Vagina (tissue), 2 donors: ENCODE data around the gene CAAP1. TPM values are rescaled to one million over a fixed set of nuclear protein-coding genes. Genes with fewer than 3 reads are reported as not detected.

Experiments
- DNase-seq, 2 donors: peaks; one replicate each; pipeline ENCODE4 v3.0.0-alpha.2; 2017; ENCODE audit errors: extremely low spot score in 2 of 2
- H3K27ac ChIP-seq: fragments of 200-600 bp; sonication (generic); one replicate; pipeline ENCODE4 v1.5.1; 2019
- H3K27me3 ChIP-seq: fragments of 200-600 bp; sonication (generic); one replicate; pipeline ENCODE4 v1.5.1; 2019
- H3K36me3 ChIP-seq, 2 donors: fragments of 200-600 bp; sonication (generic); one replicate each; pipeline ENCODE4 v1.5.1; 2017 to 2019
- H3K4me1 ChIP-seq: fragments of 200-600 bp; sonication (generic); one replicate; pipeline ENCODE4 v1.5.1; 2019
- H3K4me3 ChIP-seq, 2 donors: fragments of 200-600 bp; sonication (generic); 1 replicate in 1 of 2; 2 replicates in 1 of 2; pipeline ENCODE4 v1.5.1; 2016 to 2019
- H3K9me3 ChIP-seq: fragments of 200-600 bp; sonication (generic); one replicate; pipeline ENCODE4 v1.5.1; 2019
- POLR2A ChIP-seq, 2 donors: fragments of 450-650 bp; IDR thresholded peaks; one replicate each; pipeline ENCODE4 v1.6.1; 2017; ENCODE audit warnings: antibody characterized with exemption in 2 of 2, mild to moderate bottlenecking in 2 of 2, moderate library complexity in 2 of 2
- POLR2AphosphoS5 ChIP-seq, 2 donors: sonication (generic); formaldehyde crosslinking; IDR thresholded peaks; one replicate each; pipeline ENCODE4 v1.9.0; 2017; ENCODE audit warnings: antibody characterized with exemption in 2 of 2, mild to moderate bottlenecking in 2 of 2, low read depth in 1 of 2; ENCODE audit not compliant: insufficient read depth in 1 of 2
- intact Hi-C: fragments of 100-400 bp; cut with DNase I; formaldehyde crosslinking; loops from one replicate; pipeline ENCODE4 v1.15.1; 2023
- total RNA-seq: library from RNA; depleted of rRNA; stranded (reverse); fragments of >200 nt; gene quantifications from one replicate; pipeline ENCODE4 v1.2.3, GENCODE V29; 2016
- TF ChIP-seq, protein P1 (sequence below), 3 experiments: fragments of 450-650 bp in 2 of 3; fragments of 200-600 bp in 1 of 3; sonication (generic) in 1 of 3; IDR thresholded peaks; one replicate each; pipeline ENCODE4 v1.5.1; 2017 to 2019; ENCODE audit warnings: antibody characterized with exemption in 3 of 3, mild to moderate bottlenecking in 2 of 3, moderate library complexity in 2 of 3

Gene CAAP1, protein sequence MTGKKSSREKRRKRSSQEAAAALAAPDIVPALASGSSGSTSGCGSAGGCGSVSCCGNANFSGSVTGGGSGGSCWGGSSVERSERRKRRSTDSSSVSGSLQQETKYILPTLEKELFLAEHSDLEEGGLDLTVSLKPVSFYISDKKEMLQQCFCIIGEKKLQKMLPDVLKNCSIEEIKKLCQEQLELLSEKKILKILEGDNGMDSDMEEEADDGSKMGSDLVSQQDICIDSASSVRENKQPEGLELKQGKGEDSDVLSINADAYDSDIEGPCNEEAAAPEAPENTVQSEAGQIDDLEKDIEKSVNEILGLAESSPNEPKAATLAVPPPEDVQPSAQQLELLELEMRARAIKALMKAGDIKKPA
- 10.6 TPM for total RNA-seq

DNA sequence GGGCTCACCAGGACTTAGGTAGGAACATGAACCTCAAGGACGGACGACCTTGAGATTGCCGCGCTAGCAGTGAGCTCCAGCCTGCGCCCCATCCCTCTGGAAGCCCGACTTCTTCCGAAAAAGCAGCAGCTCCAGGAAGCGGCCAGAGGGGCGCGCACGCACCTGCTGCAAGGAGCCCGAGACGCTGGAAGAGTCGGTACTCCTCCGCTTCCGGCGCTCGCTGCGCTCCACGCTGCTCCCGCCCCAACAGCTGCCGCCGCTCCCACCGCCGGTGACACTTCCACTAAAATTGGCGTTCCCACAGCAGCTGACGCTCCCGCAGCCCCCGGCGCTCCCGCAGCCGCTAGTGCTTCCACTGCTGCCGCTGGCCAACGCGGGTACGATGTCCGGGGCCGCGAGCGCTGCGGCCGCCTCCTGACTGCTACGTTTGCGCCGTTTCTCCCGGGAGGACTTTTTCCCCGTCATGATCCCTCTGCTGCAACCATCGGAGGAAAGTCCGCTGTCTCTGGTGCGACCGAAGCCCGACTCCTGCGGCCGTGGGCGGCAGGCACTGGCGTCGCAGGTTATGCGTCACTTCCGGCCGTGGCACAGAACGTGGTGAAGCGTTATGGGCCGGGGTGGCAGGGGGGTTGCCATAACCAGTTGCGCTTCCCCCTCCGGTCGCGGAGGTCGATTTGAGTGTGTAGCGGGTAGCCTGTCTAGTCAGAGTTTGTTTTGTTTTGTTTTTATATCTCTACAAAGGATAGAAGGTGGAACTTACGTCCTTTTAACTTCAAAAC is at the start of gene CAAP1:
CAAP1 (minus strand) TSS at position 552 of the 779 bp plus-strand sequence; CDS start at position 465, 87 bp downstream.
- TF ChIP-seq, protein P1, sequence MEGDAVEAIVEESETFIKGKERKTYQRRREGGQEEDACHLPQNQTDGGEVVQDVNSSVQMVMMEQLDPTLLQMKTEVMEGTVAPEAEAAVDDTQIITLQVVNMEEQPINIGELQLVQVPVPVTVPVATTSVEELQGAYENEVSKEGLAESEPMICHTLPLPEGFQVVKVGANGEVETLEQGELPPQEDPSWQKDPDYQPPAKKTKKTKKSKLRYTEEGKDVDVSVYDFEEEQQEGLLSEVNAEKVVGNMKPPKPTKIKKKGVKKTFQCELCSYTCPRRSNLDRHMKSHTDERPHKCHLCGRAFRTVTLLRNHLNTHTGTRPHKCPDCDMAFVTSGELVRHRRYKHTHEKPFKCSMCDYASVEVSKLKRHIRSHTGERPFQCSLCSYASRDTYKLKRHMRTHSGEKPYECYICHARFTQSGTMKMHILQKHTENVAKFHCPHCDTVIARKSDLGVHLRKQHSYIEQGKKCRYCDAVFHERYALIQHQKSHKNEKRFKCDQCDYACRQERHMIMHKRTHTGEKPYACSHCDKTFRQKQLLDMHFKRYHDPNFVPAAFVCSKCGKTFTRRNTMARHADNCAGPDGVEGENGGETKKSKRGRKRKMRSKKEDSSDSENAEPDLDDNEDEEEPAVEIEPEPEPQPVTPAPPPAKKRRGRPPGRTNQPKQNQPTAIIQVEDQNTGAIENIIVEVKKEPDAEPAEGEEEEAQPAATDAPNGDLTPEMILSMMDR (IDR thresholded peaks at IDR 0.05) = no peak
- no peak for TF ChIP-seq POLR2A (IDR thresholded peaks at IDR 0.05)
- peak; percentile 88 to 91 for TF ChIP-seq POLR2AphosphoS5 (IDR thresholded peaks at IDR 0.05; ENCODE audit: insufficient read depth in 1 of 2, low read depth in 1 of 2)
- H3K27ac ChIP-seq = peak within 1 kb of the TSS; percentile 89
- H3K9me3 ChIP-seq = no peaks in the 10 kb centered on the region
- no peaks in the 10 kb centered on the region for H3K27me3 ChIP-seq
- H3K4me1 ChIP-seq = peaks cover 19% of the 10 kb centered on the region
- peak within 1 kb of the TSS; percentile 84 to 95 for H3K4me3 ChIP-seq
- DNase-seq = peak in 1 of 2 donors; percentile 92
- intact Hi-C loops = loop anchor here (10.0 kb wide), 1 partner anchor 52 kb away; the partner anchor contains the start of gene PLAA
- H3K36me3 ChIP-seq = no peaks in the 10 kb centered on the region

DNA sequence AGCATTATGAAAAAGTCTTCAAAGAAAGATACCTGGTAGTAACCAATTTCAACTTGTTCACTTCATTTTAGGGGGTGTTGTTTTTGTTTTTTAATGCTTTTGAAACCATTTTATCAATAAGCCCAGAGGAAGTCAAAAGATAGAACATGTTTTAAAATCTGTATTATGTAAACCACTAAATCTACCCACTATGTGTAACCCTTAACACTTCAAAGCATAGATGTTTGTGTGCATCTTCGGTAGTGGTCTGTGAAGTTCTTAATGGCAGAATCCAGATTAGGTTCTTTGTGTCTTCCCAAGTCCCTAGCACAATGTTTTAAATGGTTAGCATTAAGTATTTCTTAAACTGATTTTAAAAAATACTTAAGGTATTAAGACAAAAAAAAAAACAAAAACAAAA is 48.2 kb upstream of the CAAP1 start:
- TF ChIP-seq, protein P1 (IDR thresholded peaks at IDR 0.05) = no peak
- no peak for TF ChIP-seq POLR2AphosphoS5 (IDR thresholded peaks at IDR 0.05; ENCODE audit: insufficient read depth in 1 of 2, low read depth in 1 of 2)
- no peak for TF ChIP-seq POLR2A (IDR thresholded peaks at IDR 0.05)
- Histone ChIP-seq H3K36me3 (peaks cover 0 to 3% of the 10 kb centered on the region in 2 donors), H3K27me3 (no peaks in the 10 kb centered on the region), H3K4me3 (no peak overlapping the region), H3K4me1 (peaks cover 42% of the 10 kb centered on the region), H3K9me3 (no peaks in the 10 kb centered on the region), H3K27ac (no peak overlapping the region)
- intact Hi-C loops = loop anchor here (10.0 kb wide), 1 partner anchor 46 kb away; the partner anchor contains the start of gene CAAP1
- no peak for DNase-seq

DNA sequence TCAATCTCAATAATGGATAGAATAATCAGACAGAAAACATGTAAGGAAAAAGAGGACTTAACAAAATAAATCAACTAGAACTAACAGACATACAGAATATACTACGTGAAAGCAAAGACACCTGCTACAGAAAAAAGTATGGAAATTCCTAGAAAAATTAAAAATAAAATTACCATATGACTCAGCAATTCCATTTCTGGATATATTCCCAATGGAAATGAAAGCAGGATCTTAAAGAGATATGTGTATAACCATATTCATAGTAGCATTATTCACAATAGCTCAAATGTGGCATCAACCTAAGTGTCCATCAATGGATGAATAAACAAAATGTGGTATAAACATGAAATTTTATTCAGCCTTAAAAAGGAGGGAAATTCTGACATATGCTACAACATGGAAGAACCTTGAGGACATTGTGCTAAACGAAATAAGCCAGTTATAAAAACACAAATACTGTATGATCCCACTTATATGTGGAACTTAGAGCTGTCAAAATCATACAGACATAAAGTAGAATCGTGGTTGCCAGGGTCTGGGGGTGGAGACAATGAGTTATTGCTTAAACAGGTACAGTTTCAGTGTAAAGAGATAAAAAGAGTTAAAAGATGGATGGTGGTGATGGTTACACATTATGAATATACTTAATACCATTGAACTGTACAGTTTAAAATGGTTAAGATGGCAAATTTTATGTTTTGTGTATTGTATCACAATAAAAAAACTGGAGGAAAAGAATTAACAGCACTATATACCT is 47.5 kb upstream of the CAAP1 start:
- Histone ChIP-seq H3K36me3 (peaks cover 0 to 3% of the 10 kb centered on the region in 2 donors), H3K4me1 (peaks cover 35% of the 10 kb centered on the region), H3K27me3 (no peaks in the 10 kb centered on the region), H3K27ac (no peak overlapping the region), H3K4me3 (no peak overlapping the region), H3K9me3 (no peaks in the 10 kb centered on the region)
- intact Hi-C loops = loop anchor here (10.0 kb wide), 1 partner anchor 45 kb away; the partner anchor contains the start of gene CAAP1
- TF ChIP-seq POLR2AphosphoS5 (IDR thresholded peaks at IDR 0.05; ENCODE audit: insufficient read depth in 1 of 2, low read depth in 1 of 2) = no peak
- no peak for TF ChIP-seq POLR2A (IDR thresholded peaks at IDR 0.05)
- TF ChIP-seq, protein P1 (IDR thresholded peaks at IDR 0.05) = no peak
- DNase-seq = no peak

DNA sequence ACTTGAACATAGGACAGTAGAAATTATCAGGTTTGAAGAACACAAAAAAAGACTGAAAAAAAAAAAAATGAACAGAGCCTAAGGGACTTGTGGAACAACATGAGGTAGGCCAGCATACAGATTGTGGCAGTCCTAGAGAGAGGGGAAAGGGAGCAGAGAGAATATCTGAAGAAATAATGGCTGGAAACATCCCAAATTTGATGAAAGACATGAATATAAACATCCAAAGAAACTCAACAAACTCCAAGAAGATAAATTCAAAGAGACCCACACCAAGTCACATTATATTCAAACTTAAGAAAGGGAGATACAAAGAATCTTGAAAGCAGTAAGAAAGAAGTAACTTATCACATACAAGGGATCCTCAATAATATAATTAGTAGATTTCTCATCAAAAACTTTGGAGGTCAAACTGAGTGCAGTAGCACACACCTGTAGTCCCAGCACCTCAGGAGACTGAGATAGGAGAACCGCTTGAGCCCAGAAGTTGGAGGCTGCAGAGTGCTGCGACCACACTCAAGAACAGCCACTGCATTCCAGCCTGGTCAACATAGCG is 45.3 kb upstream of the CAAP1 start:
- intact Hi-C loops = no loop called here
- TF ChIP-seq POLR2A (IDR thresholded peaks at IDR 0.05) = no peak
- TF ChIP-seq, protein P1 (IDR thresholded peaks at IDR 0.05) = no peak
- TF ChIP-seq POLR2AphosphoS5 (IDR thresholded peaks at IDR 0.05; ENCODE audit: insufficient read depth in 1 of 2, low read depth in 1 of 2) = no peak
- Histone ChIP-seq H3K4me1 (peaks cover 16% of the 10 kb centered on the region), H3K4me3 (no peak overlapping the region), H3K27me3 (no peaks in the 10 kb centered on the region), H3K36me3 (peaks cover 0 to 6% of the 10 kb centered on the region in 2 donors), H3K9me3 (no peaks in the 10 kb centered on the region), H3K27ac (no peak overlapping the region)
- no peak for DNase-seq
